Transverse colon (tissue), 4 donors: ENCODE measurements around the gene TST.

Source experiments
- EP300 ChIP-seq: sonication (generic); formaldehyde crosslinking; IDR thresholded peaks from one replicate; pipeline ENCODE4 v1.6.1; 2017; ENCODE audit warnings: antibody characterized with exemption, low read depth
- POLR2A ChIP-seq: fragments of 450-650 bp; IDR thresholded peaks from one replicate; pipeline ENCODE4 v1.6.1; 2016; ENCODE audit warnings: antibody characterized with exemption, mild to moderate bottlenecking, moderate library complexity
- POLR2AphosphoS5 ChIP-seq, 3 donors: sonication (generic); formaldehyde crosslinking; IDR thresholded peaks; one replicate each; pipeline ENCODE4 v1.6.1; 2016; ENCODE audit warnings: antibody characterized with exemption in 3 of 3
- TF ChIP-seq, protein P1 (sequence below), 5 experiments: fragments of 200-600 bp in 3 of 5; fragments of 450-650 bp in 2 of 5; sonication (generic) in 3 of 5; IDR thresholded peaks; 1 replicate in 2 of 5; 2 replicates in 3 of 5; pipeline ENCODE4 v1.5.1; 2016 to 2017; ENCODE audit warnings: antibody characterized with exemption in 5 of 5, inconsistent platforms in 3 of 5, mild to moderate bottlenecking in 2 of 5, moderate library complexity in 1 of 5

DNA sequence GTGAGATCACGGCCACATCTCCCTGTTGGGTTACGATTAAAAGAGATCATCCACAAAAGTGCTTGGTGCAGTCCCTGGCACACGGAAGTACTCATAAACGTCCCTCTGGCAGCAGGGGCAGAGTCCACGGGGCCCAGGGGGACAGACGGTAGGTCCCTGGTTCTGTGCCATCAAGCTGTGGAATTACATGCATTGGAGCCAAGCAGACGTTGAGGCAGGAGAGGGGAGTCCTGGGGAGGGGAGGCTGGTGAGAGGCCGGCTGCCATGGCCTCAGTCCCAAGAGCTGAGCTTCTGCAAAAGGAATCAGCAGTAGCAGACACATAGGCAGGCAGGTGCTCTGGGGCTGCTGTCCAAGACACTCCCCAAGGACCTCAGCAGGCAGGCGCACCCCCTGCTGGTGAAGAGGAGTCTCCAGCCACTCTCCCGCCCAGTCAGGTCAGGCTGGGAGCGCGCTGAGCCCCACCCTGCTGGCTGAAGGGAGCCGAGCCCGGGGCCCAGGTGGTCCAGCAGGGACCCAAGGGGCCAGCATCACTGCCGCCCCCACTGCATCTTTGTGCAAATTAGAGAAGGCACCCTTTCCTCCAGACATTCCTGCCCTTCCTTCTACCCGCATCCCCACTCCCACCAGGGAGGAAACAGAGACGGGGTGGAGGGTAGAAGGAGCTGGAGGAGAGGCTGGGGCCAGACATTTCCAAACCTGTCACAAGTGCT lies 24.7 kb upstream of the TST start:
- TF ChIP-seq, protein P1, sequence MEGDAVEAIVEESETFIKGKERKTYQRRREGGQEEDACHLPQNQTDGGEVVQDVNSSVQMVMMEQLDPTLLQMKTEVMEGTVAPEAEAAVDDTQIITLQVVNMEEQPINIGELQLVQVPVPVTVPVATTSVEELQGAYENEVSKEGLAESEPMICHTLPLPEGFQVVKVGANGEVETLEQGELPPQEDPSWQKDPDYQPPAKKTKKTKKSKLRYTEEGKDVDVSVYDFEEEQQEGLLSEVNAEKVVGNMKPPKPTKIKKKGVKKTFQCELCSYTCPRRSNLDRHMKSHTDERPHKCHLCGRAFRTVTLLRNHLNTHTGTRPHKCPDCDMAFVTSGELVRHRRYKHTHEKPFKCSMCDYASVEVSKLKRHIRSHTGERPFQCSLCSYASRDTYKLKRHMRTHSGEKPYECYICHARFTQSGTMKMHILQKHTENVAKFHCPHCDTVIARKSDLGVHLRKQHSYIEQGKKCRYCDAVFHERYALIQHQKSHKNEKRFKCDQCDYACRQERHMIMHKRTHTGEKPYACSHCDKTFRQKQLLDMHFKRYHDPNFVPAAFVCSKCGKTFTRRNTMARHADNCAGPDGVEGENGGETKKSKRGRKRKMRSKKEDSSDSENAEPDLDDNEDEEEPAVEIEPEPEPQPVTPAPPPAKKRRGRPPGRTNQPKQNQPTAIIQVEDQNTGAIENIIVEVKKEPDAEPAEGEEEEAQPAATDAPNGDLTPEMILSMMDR (IDR thresholded peaks at IDR 0.05), result peak; percentile 58 to 96 (median 73)
- TF ChIP-seq POLR2AphosphoS5 (IDR thresholded peaks at IDR 0.05), result peak in 2 of 3 donors; percentile 42 to 74
- no peak for TF ChIP-seq EP300
- TF ChIP-seq POLR2A, result peak; percentile 38
